ENCODE results near the gene ARID3A.

Gene ARID3A

GRCh38 chr19:940591-941291 is 14.9 kb downstream of the ARID3A start:
- 96% methylated on average over 64 of the region's 64 CpGs for WGBS, 2 experiments

GRCh38 chr19:941292-942132 is 15.7 kb downstream of the ARID3A start:
- WGBS, 2 experiments, result 92 to 93% methylated on average over 45 of the region's 45 CpGs
- no peak overlapping the region for H3K27ac ChIP-seq (ENCODE audit: insufficient read depth, low read depth, low read length, poor library complexity, severe bottlenecking)
- H3K27me3 ChIP-seq (ENCODE audit: control insufficient read depth, insufficient read depth, low read length, poor library complexity, severe bottlenecking), result no peaks in the 10 kb centered on the region
- no peaks in the 10 kb centered on the region for H3K4me1 ChIP-seq (ENCODE audit: control insufficient read depth, insufficient read depth, low read length)
- no peaks in the 10 kb centered on the region for H3K9me3 ChIP-seq (ENCODE audit: control insufficient read depth, low read length)
- no peak overlapping the region for H3K4me3 ChIP-seq (ENCODE audit: insufficient read depth, low read depth, low read length)
- H3K36me3 ChIP-seq (ENCODE audit: control insufficient read depth, insufficient read depth, low read length), result peaks cover 18% of the 10 kb centered on the region

More at GRCh38 chr19:940591-941291, 14.9 kb downstream of the ARID3A start:
- no peak overlapping the region for H3K4me3 ChIP-seq (ENCODE audit: insufficient read depth, low read depth, low read length)
- no peaks in the 10 kb centered on the region for H3K4me1 ChIP-seq (ENCODE audit: control insufficient read depth, insufficient read depth, low read length)
- no peaks in the 10 kb centered on the region for H3K27me3 ChIP-seq (ENCODE audit: control insufficient read depth, insufficient read depth, low read length, poor library complexity, severe bottlenecking)
- H3K27ac ChIP-seq (ENCODE audit: insufficient read depth, low read depth, low read length, poor library complexity, severe bottlenecking), result no peak overlapping the region
- peaks cover 18% of the 10 kb centered on the region for H3K36me3 ChIP-seq (ENCODE audit: control insufficient read depth, insufficient read depth, low read length)
- H3K9me3 ChIP-seq (ENCODE audit: control insufficient read depth, low read length), result no peaks in the 10 kb centered on the region

DNA sequence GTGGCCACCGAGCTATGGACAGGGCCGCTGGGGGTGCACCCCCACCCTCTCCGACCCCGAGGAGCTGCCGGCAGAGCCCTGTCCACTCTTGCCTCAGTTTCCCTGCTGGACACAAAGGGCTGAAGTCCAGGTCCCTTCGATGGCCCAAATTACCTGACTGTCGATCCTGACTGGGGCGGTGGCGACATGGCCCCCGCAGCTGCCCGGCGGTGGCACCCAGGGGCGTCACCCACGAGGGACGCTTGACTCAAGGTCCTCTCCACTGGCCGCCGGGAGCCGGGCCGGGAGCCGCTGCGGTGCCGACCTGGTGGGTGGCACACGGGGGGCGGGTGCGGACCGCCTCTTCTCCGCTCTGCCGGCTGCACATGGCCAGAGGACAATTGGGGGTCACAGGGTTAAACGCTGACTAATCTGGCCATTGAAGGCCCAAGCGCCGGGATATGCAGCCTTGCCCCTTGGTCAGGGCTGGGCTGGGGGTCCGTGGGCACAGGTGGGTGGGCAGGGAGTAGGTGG is 16.4 kb downstream of the ARID3A start:
- WGBS, 2 experiments, result 93 to 94% methylated on average over 32 of the region's 32 CpGs
- Histone ChIP-seq H3K27ac (ENCODE audit: insufficient read depth, low read depth, low read length, poor library complexity, severe bottlenecking) (no peak overlapping the region), H3K4me3 (ENCODE audit: insufficient read depth, low read depth, low read length) (no peak overlapping the region), H3K36me3 (ENCODE audit: control insufficient read depth, insufficient read depth, low read length) (peaks cover 17% of the 10 kb centered on the region), H3K27me3 (ENCODE audit: control insufficient read depth, insufficient read depth, low read length, poor library complexity, severe bottlenecking) (no peaks in the 10 kb centered on the region), H3K4me1 (ENCODE audit: control insufficient read depth, insufficient read depth, low read length) (no peaks in the 10 kb centered on the region), H3K9me3 (ENCODE audit: control insufficient read depth, low read length) (no peaks in the 10 kb centered on the region)

DNA sequence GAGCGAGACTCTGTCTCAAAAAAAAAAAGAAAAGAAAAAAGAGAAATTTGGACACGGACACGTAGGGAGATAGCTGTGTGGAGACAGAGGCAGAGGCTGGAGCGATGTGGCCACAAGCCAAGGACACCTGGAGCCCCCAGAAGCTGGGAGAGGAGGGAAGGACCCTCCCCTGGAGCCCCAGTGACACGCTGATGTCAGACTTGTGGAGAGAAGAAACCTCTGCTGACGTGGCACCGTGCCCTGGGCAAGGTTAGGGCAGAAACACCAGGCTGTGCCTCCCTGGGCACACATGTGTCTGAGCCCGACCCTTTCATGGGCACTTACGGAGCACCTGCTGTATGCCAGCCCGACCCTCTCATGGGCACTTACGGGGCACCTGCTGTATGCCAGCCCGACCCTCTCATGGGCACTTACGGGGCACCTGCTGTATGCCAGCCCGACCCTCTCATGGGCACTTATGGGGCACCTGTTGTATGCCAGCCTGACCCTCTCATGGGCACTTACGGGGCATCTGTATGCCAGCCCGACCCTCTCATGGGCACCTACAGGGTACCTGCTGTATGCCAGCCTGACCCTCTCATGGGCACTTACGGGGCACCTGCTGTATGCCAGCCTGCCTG is 17.8 kb downstream of the ARID3A start:
- Histone ChIP-seq H3K4me1 (ENCODE audit: control insufficient read depth, insufficient read depth, low read length) (no peaks in the 10 kb centered on the region), H3K36me3 (ENCODE audit: control insufficient read depth, insufficient read depth, low read length) (peaks cover 14% of the 10 kb centered on the region), H3K27ac (ENCODE audit: insufficient read depth, low read depth, low read length, poor library complexity, severe bottlenecking) (no peak overlapping the region), H3K27me3 (ENCODE audit: control insufficient read depth, insufficient read depth, low read length, poor library complexity, severe bottlenecking) (no peaks in the 10 kb centered on the region), H3K4me3 (ENCODE audit: insufficient read depth, low read depth, low read length) (no peak overlapping the region), H3K9me3 (ENCODE audit: control insufficient read depth, low read length) (no peaks in the 10 kb centered on the region)
- 95 to 96% methylated on average over 17 of the region's 17 CpGs for WGBS, 2 experiments

DNA sequence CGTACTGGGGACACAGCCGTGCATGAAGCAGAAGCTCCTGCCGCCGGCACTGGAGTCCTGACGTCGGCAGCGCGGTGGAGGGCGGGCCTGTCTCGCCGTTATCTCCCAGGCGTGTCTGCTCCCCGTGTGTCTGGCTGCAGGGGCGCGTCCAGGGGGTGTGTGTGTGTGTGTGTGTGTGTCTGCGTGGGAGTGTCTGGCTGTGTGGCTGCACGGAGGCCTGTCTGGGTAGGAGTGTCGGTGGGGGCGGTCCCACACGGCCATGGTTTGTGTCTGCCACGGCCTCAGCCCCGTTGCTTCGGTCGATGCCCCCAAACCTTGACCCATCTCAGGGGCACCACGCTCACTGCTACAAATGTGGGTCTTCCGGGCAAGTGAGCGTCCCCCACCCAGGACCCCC is 18.3 kb downstream of the ARID3A start:
- Histone ChIP-seq H3K4me3 (ENCODE audit: insufficient read depth, low read depth, low read length) (no peak overlapping the region), H3K9me3 (ENCODE audit: control insufficient read depth, low read length) (no peaks in the 10 kb centered on the region), H3K36me3 (ENCODE audit: control insufficient read depth, insufficient read depth, low read length) (peaks cover 13% of the 10 kb centered on the region), H3K27ac (ENCODE audit: insufficient read depth, low read depth, low read length, poor library complexity, severe bottlenecking) (no peak overlapping the region), H3K27me3 (ENCODE audit: control insufficient read depth, insufficient read depth, low read length, poor library complexity, severe bottlenecking) (no peaks in the 10 kb centered on the region), H3K4me1 (ENCODE audit: control insufficient read depth, insufficient read depth, low read length) (no peaks in the 10 kb centered on the region)
- 95% methylated on average over 27 of the region's 27 CpGs for WGBS, 2 experiments

- WGBS, 2 experiments, result 92 to 94% methylated on average over 22 of the region's 22 CpGs
These were observed 18.9 kb downstream of the ARID3A start for GRCh38 chr19:944663-945241.

DNA sequence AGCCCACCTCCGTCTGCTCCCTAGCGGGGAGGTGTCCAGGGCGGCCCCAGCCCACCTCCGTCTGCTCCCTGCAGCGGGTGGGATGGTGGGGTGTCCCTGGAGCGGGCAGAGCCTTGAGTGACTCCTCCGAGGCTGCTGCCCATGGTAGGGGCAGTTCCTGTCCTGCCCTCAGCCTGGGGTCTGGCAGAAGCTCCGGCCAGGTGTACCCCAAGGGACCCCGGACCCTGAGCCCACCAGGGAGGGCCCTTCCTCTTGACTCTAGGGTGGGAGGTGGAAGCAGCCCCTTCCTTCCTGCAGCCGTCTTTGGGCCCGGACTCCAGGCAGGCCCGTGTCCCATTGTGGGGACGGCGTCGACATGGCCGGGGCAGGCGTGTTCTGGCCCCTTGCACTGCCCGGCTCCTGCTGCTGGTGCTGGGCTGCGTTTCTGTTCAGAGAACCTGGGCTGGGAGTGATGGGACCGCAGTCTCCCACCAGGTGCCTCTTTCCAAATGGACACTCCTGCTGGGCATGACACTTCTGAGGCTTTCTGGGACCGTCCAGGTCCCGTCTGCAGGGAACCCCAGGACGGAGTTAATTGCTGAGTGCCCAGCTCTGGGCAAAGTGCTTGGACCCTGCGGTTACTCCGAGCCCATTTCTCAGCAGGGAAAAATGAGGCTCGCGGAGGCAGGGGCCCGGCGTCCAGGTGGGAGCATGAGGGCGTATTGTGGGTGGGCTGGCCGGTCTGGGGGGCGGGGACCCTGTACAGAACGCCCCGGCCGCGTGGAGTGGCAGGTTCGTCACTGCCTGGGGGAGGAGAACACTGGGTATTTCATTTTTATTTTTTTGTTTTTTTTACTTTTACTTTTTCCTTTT is 19.8 kb downstream of the ARID3A start:
- Histone ChIP-seq H3K36me3 (ENCODE audit: control insufficient read depth, insufficient read depth, low read length) (peaks cover 8% of the 10 kb centered on the region), H3K9me3 (ENCODE audit: control insufficient read depth, low read length) (no peaks in the 10 kb centered on the region), H3K4me1 (ENCODE audit: control insufficient read depth, insufficient read depth, low read length) (no peaks in the 10 kb centered on the region), H3K27ac (ENCODE audit: insufficient read depth, low read depth, low read length, poor library complexity, severe bottlenecking) (no peak overlapping the region), H3K4me3 (ENCODE audit: insufficient read depth, low read depth, low read length) (no peak overlapping the region), H3K27me3 (ENCODE audit: control insufficient read depth, insufficient read depth, low read length, poor library complexity, severe bottlenecking) (no peaks in the 10 kb centered on the region)
- WGBS, 2 experiments, result 94% methylated on average over 36 to 37 of the region's 37 CpGs

More at GRCh38 chr19:944663-945241, 18.9 kb downstream of the ARID3A start:
- Histone ChIP-seq H3K27ac (ENCODE audit: insufficient read depth, low read depth, low read length, poor library complexity, severe bottlenecking) (no peak overlapping the region), H3K4me3 (ENCODE audit: insufficient read depth, low read depth, low read length) (no peak overlapping the region), H3K4me1 (ENCODE audit: control insufficient read depth, insufficient read depth, low read length) (no peaks in the 10 kb centered on the region), H3K9me3 (ENCODE audit: control insufficient read depth, low read length) (no peaks in the 10 kb centered on the region), H3K36me3 (ENCODE audit: control insufficient read depth, insufficient read depth, low read length) (peaks cover 8% of the 10 kb centered on the region), H3K27me3 (ENCODE audit: control insufficient read depth, insufficient read depth, low read length, poor library complexity, severe bottlenecking) (no peaks in the 10 kb centered on the region)

DNA sequence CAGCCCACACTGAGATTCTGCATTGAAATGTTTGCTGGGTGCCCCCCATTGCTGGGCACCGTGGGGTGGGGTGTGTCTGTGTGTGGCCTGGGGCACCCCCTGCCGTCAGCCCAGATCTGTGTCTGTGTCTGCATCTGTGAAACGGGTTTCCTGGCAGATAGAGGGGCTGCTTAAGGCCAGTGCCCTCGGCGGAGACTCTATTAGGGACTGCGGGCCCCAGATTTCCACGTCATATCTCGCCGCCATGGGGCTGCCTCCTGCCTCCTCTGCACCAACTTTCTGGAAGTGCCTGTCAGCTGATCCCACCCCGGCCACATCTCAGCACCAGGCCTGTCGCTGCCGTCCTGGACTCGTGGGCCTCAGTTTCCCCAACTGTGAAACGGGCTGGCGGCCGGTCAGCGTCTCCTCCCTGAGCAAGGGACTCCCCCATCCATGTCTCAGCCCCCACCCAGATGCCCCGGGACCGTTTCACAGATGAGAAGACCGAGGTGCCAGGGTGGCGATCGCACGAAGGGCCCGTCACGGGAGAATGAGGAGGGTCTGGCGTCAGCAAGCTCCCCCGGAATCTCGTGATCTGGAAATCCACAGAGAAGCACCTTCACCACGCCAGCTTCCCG is 21.4 kb downstream of the ARID3A start:
- no peaks in the 10 kb centered on the region for H3K9me3 ChIP-seq (ENCODE audit: control insufficient read depth, low read length)
- peaks cover 8% of the 10 kb centered on the region for H3K36me3 ChIP-seq (ENCODE audit: control insufficient read depth, insufficient read depth, low read length)
- 95 to 96% methylated on average over 30 of the region's 30 CpGs for WGBS, 2 experiments
- H3K27me3 ChIP-seq (ENCODE audit: control insufficient read depth, insufficient read depth, low read length, poor library complexity, severe bottlenecking), result no peaks in the 10 kb centered on the region
- H3K27ac ChIP-seq (ENCODE audit: insufficient read depth, low read depth, low read length, poor library complexity, severe bottlenecking), result no peak overlapping the region
- H3K4me1 ChIP-seq (ENCODE audit: control insufficient read depth, insufficient read depth, low read length), result no peaks in the 10 kb centered on the region
- H3K4me3 ChIP-seq (ENCODE audit: insufficient read depth, low read depth, low read length), result no peak overlapping the region

All from ectodermal cell (in vitro differentiated cells).